Esophagus squamous epithelium (tissue), 4 donors: Measurements from ENCODE around the gene RASGRP4.
"Not testable (repeated sequence)": the region's sequence is repeated elsewhere in the genome, so short reads cannot be mapped to it uniquely, and the experiment has no call there.

Source experiments
- POLR2A ChIP-seq, 4 donors: fragments of 450-650 bp; IDR thresholded peaks; one replicate each; pipeline ENCODE4 v1.6.1; 2017; ENCODE audit warnings: antibody characterized with exemption in 4 of 4, mild to moderate bottlenecking in 4 of 4, moderate library complexity in 3 of 4
- TF ChIP-seq, protein P1 (sequence below), 6 experiments: fragments of 450-650 bp in 4 of 6; fragments of 200-600 bp in 2 of 6; sonication (generic) in 2 of 6; IDR thresholded peaks; one replicate each; pipeline ENCODE4 v1.5.1; 2016 to 2019; ENCODE audit warnings: antibody characterized with exemption in 6 of 6, mild to moderate bottlenecking in 4 of 6, moderate library complexity in 4 of 6

DNA sequence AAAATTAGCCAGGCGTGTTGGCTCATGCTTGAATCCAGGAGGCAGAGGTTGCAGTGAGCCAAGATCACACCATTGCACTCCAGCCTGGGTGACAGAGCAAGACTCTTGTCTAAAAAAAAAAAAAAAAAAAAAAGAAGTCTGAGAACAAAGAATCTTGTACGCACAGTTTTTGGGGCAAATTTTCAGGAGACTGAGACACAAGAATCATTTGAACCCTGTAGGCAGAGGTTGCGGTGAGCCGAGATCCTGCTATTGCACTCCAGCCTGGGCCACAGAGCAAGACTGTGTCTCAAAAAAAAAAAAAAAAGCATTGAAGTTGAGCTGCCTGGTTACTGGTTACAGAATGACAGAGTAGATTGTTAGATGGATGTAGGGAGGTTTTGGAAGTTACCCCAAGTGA, 46.7 kb upstream of the RASGRP4 start:
- TF ChIP-seq, protein P1, sequence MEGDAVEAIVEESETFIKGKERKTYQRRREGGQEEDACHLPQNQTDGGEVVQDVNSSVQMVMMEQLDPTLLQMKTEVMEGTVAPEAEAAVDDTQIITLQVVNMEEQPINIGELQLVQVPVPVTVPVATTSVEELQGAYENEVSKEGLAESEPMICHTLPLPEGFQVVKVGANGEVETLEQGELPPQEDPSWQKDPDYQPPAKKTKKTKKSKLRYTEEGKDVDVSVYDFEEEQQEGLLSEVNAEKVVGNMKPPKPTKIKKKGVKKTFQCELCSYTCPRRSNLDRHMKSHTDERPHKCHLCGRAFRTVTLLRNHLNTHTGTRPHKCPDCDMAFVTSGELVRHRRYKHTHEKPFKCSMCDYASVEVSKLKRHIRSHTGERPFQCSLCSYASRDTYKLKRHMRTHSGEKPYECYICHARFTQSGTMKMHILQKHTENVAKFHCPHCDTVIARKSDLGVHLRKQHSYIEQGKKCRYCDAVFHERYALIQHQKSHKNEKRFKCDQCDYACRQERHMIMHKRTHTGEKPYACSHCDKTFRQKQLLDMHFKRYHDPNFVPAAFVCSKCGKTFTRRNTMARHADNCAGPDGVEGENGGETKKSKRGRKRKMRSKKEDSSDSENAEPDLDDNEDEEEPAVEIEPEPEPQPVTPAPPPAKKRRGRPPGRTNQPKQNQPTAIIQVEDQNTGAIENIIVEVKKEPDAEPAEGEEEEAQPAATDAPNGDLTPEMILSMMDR (IDR thresholded peaks at IDR 0.05), result not testable (repeated sequence)
- not testable (repeated sequence) for TF ChIP-seq POLR2A (IDR thresholded peaks at IDR 0.05)
